Stimulated activated CD8-positive, alpha-beta memory T cell treated with anti-CD3 and anti-CD28 coated beads, Interleukin-4, amount 100 ng/mL, for 1 hour (primary cell): Measurements from ENCODE around the gene ITGA7.
A peak's percentile ranks its signal among the peaks of the same experiment; 100 is the strongest.

ENCODE experiments used
- DNase-seq, 2 donors: peaks; one replicate each; pipeline ENCODE4 v3.0.0-alpha.2; 2020; ENCODE audit warnings: low read depth in 2 of 2, low spot score in 1 of 2

ITGA7 gene, protein sequence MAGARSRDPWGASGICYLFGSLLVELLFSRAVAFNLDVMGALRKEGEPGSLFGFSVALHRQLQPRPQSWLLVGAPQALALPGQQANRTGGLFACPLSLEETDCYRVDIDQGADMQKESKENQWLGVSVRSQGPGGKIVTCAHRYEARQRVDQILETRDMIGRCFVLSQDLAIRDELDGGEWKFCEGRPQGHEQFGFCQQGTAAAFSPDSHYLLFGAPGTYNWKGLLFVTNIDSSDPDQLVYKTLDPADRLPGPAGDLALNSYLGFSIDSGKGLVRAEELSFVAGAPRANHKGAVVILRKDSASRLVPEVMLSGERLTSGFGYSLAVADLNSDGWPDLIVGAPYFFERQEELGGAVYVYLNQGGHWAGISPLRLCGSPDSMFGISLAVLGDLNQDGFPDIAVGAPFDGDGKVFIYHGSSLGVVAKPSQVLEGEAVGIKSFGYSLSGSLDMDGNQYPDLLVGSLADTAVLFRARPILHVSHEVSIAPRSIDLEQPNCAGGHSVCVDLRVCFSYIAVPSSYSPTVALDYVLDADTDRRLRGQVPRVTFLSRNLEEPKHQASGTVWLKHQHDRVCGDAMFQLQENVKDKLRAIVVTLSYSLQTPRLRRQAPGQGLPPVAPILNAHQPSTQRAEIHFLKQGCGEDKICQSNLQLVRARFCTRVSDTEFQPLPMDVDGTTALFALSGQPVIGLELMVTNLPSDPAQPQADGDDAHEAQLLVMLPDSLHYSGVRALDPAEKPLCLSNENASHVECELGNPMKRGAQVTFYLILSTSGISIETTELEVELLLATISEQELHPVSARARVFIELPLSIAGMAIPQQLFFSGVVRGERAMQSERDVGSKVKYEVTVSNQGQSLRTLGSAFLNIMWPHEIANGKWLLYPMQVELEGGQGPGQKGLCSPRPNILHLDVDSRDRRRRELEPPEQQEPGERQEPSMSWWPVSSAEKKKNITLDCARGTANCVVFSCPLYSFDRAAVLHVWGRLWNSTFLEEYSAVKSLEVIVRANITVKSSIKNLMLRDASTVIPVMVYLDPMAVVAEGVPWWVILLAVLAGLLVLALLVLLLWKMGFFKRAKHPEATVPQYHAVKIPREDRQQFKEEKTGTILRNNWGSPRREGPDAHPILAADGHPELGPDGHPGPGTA

DNA sequence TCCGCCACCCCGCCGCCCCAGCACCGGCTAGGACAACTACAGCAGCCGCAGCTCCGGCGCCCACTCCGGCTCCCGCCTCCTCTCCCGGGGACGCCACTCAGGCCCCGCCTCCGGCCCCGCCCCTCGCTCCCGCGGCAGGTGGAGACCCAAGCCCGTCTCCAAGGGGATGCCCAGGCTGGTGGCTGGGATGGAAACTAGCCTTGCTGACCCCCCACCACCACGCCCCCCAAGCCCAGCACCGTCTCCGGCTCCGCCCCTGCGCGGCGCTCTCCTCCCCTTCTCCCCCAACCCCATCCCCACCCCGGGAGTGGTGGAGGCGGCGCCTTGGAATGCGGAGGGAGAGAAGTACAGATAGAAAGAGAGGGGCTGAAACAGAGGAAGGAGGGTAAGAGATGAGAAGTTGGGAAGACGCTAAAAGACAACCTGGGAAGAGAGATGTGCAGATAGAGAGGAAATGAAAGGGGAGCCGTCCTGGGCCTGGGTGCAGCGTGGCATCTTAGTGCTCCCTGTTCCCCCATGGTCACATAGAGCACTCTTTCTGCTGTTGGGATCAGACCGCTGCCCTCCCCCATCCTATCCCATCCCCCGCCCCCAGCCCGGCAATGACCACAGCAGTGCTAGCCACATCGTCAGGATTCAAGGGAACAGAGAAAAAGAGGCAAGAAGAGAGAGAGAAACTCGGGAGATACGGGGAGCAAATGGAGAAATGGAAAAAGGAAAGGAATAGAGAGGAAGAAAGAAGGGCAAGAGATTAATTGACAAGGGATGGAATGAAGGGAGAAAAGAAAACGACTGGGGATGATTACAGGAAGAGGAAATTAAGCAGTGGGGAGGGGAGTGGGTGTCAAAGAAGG is at the start of gene ITGA7:
Gene ITGA7, minus strand, starts transcription at position 64 of the 854 bp plus-strand sequence. CDS start 222 bp downstream, outside the sequence.
- no peak for DNase-seq

DNA sequence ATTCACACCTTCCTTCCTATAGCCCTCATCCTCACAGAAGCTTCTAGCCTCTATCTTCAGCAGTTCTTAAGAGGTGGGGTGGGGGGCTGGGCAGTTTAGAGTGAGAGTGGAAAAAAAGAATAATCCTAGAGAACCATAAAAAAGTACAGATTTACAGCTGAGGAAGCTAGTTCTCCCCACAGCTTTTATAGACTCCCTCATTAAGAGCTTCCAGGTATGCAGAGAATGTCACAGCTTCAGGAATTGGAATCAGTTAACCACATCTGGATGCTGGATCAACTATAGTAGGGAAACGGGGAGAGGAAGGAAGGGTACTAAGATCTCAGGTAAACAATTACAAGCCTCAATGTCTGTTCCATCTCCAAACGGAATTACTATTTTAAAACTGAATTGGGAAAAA is 47.5 kb upstream of the ITGA7 start:
- DNase-seq, result no peak

DNA sequence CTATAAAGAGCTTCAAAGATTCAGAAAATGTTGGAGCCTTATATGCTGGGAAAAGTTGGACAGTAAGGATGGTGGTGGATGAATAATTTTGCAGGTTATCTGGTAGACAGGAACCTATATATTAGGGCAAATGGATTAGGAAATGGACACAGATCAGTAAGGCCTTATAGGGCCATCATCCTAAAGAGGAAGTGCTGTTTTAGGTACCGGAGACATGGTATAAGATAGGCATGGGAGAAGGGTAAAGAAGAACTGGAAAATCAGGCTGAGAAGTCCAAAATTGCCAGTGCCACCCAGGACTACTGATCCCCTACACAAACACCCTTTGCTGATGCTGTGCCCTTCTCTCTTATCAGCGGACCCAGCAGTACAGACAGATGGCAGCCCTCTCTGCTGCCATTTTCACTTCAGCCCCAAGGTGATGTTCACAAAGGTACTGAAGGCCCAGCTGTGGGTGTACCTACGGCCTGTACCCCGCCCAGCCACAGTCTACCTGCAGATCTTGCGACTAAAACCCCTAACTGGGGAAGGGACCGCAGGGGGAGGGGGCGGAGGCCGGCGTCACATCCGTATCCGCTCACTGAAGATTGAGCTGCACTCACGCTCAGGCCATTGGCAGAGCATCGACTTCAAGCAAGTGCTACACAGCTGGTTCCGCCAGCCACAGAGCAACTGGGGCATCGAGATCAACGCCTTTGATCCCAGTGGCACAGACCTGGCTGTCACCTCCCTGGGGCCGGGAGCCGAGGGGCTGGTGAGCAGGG is 40.7 kb upstream of the ITGA7 start:
- DNase-seq, result no peak

DNA sequence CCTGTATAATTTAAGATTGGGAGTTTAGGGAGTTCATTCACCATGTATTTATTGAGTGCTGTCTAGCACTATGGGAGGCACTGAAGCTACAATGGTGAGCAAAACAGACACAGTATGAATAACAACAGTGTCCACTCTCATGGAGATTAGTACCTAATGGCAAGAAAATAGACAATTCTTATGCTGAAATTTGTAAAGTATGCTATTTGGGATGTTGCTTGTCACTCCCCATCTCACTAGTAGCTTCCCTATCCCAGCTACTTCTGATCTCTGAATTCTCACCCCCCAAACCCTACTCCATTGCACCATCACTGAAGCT is 39.2 kb upstream of the ITGA7 start:
- no peak for DNase-seq

DNA sequence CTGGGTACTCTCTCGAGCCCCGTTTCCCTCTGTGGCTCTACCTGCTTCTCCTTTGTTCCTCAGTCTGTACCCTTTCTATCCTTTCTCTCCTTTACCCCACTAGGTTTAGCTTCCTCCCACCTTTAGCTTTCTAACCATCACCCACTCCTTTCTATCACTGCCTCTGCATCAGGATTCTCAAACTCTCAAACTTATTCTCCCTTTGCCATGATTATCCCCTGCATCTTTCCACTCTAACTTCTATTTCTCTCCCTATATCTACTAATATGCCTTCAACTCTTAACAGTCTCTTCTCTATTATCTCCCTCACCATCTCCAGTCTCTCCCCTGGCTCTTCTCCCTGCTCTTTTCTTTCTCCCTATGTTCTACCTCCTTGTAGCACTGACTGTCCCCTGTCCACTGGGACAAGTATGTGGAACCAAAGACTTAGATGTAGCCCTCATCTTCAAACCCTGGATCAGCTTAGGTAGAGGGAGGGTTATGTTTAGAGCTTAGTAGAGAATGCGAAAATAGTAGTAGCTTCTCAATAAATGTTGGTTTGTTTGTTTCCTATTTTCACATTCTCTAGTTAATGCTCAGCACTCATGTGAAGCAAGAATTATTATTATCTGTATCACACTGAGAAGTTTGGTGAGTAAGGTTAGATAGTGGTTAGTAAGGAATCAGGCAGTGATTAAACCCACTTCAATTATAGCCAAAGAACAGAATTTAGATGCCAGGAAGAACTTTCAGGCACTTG is 38.6 kb upstream of the ITGA7 start:
- no peak for DNase-seq

DNA sequence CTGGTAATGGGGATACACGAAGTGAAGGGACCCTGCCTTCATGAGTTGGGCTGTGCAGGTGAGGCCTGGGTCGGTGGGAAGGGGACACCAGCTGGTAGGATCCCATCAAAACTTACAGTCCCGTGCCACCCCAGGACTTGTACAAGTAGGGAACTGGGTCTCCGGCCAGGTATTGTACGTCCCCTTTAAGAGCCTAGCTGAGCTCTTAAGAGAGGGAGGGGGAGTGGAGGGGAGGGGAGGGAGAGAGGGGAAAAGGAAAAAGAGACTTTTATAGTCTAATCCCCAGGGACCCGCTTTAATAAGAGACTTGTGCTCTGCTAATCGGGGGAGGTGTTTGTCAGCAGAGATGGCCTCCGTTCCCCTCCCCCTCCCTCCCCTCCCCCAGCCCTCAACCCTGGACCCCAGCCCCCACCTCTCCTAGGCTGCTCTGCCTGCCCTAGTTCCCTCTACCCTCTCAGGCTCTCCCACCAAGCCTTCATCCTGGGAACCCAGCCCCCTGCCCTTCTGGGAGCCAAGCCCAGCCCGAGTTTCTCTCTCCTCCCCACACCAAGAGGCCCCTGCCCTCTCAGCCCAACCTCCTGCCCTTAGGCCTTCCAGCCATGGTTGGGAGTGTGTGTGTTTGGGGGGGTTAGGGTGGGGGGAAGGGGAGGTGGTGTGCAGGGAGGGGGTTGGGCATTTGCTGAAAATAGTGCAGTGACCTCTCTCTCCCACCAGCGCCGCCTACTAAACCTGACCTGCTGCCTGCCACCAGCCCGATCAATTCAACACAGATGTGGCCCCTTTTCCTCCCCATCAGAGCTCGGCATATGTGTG is 37.9 kb upstream of the ITGA7 start:
- DNase-seq, result no peak

DNA sequence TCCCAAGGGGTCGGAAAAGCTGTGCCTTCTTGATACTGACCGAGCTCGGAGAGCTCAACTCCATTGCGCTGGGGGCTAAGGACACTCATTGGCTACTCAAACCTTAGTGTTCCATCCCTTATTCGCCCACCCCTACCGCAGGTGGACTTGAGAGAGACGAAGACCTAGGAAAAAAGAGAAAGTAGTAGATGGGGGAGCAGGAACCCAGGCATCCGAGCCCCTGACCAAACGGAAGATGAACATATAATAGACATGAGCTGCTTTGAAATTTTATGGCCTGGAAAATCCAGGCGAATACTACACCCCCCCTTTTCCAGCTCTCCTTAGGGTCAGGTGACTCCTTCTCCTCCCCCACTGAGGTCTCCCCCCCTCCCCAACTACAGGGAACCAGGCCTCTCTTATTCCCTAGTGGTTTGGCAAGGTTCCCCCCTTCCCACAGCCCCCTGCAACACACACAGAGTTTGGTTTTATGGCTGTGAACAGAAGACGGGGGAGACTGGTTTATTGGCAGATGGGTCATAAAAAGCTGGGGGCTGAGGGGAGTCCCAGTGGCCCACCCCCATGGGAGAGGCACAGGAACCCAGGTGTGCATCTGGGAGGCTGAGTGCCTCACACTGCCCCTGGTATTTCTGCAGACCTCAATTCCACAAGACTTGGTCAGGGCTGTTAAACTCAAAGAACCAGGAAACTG is 36.8 kb upstream of the ITGA7 start:
- DNase-seq, result no peak

DNA sequence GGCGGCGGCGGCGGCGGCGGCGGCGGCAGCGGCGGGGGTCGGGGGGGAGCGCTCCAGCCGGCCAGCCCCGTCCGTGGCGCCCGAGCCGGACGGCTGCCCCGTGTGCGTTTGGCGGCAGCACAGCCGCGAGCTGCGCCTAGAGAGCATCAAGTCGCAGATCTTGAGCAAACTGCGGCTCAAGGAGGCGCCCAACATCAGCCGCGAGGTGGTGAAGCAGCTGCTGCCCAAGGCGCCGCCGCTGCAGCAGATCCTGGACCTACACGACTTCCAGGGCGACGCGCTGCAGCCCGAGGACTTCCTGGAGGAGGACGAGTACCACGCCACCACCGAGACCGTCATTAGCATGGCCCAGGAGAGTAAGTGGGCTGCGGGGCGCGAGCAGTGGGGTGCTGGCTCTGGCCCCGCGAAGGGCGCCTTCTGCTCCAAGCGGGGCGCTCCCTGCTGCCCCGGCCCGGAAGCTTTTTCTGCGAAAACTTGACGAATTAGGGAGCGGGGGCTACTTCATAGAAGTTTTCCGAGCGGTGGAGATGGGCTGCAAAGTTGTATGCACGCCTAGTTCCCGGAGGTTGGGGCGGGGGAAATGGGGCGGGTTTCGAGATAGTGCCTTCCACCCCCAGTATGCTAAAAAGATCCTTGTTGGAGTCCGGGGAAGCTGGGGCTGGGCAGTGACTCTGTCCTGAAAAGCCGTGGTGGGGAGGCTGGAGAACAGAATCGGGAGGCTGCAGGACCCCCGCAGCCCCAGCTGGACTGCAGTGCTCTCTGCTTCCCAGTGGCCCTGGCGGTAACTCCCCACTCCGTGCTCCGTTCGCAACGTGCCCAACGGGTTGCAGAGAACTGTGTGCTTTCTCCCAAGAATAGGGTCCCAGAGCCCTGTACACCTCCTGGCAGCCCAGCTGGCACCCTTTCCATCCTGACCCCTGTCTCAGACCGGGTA is 36.0 kb upstream of the ITGA7 start:
- DNase-seq, result no peak

DNA sequence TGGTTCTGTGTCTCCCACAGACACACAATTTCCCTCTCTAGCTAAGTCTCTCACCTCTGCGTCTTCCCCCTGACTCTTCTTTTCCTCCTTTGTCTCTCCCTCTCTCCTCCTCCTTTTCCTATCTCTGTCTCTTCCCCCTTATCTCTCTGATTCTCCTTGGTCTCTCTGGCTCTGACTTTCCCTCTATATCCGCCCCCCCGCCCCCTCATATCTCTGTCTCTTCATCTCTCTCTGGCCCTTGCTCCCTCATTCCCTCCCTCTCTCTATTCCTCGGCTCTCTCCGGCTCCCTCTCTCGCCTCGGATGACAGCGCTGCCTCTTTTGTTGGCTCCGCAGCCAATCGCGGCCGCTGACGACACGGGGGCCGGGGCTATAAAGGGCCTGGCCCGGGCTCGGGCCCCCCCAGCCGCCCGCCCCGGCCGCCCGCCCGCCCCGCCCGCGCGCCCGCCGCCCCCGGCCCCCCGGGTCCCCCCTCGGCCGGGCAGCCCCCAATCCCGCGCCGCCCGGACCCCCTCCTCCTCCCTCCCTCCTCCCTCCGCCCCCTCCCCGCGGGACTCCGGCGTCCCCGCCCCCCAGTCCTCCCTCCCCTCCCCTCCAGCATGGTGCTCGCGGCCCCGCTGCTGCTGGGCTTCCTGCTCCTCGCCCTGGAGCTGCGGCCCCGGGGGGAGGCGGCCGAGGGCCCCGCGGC is 35.2 kb upstream of the ITGA7 start, which contains the start of gene GDF11:
Gene GDF11, plus strand, starts transcription at position 404 of the 687 bp plus-strand sequence. Its CDS starts 195 bp downstream, at position 599.
- peak in 1 of 2 donors; percentile 56 for DNase-seq

DNA sequence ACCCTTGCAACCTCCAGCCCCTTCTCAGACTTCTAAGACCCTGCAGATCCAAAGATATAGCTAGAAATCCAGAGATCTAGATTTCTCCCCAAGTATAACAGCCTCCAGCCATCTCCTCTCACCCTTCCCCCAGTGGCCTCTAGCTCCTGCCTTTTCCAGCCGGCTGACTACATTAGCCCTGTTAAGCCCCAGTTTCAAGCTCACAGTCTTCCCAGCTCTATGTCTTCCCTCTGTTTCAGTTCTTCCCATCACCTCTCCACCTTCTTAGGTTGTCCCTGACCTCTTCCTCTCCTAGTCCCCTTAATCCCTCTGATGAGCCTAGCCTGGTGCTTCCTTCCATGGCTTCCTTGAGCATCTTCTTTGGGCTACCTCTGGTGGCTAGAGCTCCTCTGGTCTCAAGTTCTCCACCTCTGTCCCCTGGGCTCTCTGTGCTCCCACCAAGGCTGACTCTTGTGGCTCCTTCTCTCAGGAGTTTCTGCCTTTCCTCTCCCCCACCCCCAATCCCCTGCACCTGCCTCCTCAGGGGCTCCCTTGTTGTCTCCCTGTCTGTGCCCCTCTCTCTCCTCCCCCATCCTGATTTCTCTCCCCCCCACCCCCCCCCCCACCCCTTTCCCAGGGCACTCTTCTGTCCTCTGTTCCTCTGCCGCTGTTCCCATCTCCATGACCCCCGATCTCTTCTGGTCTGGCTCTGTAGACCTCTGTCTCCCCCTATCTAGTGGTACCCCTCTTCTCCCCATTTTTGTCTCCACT is 34.4 kb upstream of the ITGA7 start:
- no peak for DNase-seq

DNA sequence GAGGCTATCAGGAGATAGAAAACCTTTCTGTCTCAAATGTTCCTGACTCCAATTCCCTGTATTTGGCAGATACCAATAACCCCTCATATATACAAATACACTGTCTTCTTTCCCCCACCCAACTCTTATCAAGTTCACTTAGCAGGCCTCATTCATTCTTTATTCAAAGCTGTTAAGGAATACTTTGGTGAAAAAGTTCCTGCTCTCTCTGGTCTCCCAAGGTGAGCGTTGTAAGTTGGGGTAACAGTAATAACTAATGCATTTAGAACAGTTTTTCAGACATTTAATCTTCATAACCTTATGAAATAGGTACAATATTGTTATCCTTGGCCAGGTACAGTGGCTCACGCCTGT is 31.3 kb upstream of the ITGA7 start:
- no peak for DNase-seq

DNA sequence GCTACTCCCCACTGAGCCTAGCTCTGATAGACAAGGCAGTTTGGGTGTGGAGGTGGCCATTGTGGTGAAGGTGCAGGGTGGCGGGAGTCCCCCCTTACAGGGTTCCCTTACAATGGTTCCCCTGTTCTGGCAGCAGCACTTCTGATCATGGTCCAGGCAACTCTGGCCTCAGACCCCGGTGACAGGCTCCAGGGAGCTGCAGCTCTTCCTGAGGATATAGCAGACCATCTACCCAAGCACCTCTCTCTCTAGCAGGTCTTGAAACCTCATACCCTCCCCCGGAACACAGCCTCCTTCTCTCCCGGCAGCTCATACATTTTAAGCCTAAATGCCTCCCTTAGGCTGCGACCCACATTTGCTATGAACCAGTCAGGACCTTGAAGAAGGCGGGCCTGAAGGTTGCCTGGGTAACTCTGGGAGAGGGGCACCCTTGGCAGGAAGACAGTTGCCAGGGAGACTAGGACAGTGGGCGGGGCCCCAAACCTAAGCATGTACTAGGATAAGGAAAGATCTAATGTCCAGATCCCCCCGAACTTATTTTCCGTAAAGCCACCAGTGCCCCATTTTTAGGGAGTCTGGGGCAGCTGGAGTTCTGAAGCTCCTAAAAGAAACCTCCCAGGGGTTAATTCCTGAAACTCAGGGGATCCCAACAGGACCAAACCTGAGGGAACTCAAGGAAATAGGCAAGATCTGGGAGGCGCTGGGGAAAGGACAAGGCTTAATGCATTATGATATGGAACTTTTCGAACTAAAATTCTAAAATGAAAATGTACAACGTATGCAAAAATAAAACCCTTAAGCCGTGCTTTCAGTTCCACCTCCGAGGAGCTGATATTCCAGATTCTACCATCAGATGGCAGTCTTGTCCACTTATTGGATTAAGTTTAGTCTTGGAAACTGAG is 30.7 kb upstream of the ITGA7 start:
- no peak for DNase-seq

DNA sequence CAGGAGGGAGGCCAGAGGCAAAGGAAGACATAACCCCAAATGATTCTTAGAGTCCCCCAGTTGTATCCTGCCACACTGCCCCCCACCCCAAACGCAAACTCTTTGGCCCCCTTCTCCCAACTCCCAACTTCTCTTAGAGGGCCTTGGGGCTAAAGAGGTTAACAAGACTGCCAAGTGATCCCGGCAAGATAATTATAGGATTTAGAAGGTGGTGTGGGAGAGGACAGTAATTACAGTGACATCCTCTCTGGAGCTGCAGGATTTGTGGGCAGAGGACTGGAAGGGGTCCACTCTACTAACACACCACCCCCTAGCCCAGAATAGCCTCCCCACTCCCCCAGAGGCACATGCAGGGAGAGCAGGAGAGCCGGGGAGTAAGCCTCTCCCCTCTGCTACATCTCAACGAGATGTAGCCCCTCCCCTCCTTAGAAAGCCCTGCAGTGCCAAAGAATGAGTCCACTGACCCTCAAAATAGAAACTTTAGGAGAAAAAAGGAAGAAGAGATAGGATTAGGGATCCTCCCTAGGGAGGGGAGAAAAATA is 29.9 kb upstream of the ITGA7 start:
- no peak for DNase-seq
